Muscle of leg (tissue), 16 donors: ENCODE measurements around the gene C9. TPM values are rescaled to one million over a fixed set of nuclear protein-coding genes. Genes with fewer than 3 reads are reported as not detected.
"Not testable (repeated sequence)": the region's sequence is repeated elsewhere in the genome, so short reads cannot be mapped to it uniquely, and the experiment has no call there.

ENCODE experiments used
- DNase-seq: peaks from one replicate; pipeline ENCODE4 v3.0.0; 2013
- H3K27ac ChIP-seq: one replicate; pipeline ENCODE4 v1.5.1; 2013; ENCODE audit warnings: mild to moderate bottlenecking, low read length, control low read depth
- H3K27me3 ChIP-seq: one replicate; pipeline ENCODE4 v1.6.1; 2013; ENCODE audit warnings: low read length; ENCODE audit not compliant: control insufficient read depth, insufficient read depth
- H3K36me3 ChIP-seq: one replicate; pipeline ENCODE4 v1.6.1; 2013; ENCODE audit warnings: low read length; ENCODE audit not compliant: control insufficient read depth, insufficient read depth
- H3K4me1 ChIP-seq: one replicate; pipeline ENCODE4 v1.6.1; 2013; ENCODE audit warnings: low read length; ENCODE audit not compliant: control insufficient read depth, insufficient read depth
- H3K4me3 ChIP-seq: one replicate; pipeline ENCODE4 v1.5.1; 2013; ENCODE audit warnings: low read length, control low read depth
- H3K9me3 ChIP-seq: replicated peaks from 2 replicates; pipeline ENCODE4 v1.6.1; 2013; ENCODE audit warnings: low read depth, low read length; ENCODE audit not compliant: control insufficient read depth
- WGBS: methylation state at CpG from one replicate; pipeline ENCODE4 v1.1.5; 2013; ENCODE audit warnings: missing lambda C conversion rate; ENCODE audit not compliant: insufficient coverage; 5-methylcytosine and 5-hydroxymethylcytosine counted together
- long read RNA-seq, 11 donors: transcript quantifications; one replicate each; lab custom pipeline, GENCODE V29; 2026
- polyA plus RNA-seq, 8 donors: library from polyadenylated mRNA; unstranded; fragments of 120-200 nt; gene quantifications; one replicate each; pipeline versions ENCODE4 v1.2.1 to v1.2.3, GENCODE V29; 2013; ENCODE audit warnings: inconsistent platforms in 1 of 8, low replicate concordance in 1 of 8; ENCODE audit not compliant: insufficient read length in 8 of 8, insufficient read depth in 1 of 8
- total RNA-seq: library from RNA; stranded (reverse); fragments of 120-200 nt; gene quantifications from one replicate; pipeline ENCODE4 v1.2.4, GENCODE V29; 2013

C9 gene
- total RNA-seq (0.22 TPM), polyA plus RNA-seq (under 1 TPM; 0.20 to 0.43 (median 0.31) TPM)
- long read RNA-seq, donor 1 = 0 reads
- long read RNA-seq, donor 2 = 0 reads
- long read RNA-seq, donor 3 = 0 reads
- long read RNA-seq, donor 4 = 0 reads
- long read RNA-seq, donor 5 = 0 reads
- long read RNA-seq, donor 6 = 0 reads
- long read RNA-seq, donor 7 = 0 reads
- long read RNA-seq, donor 8 = 0 reads
- long read RNA-seq, donor 9 = 0 reads
- long read RNA-seq, donor 10 = 0 reads
- long read RNA-seq, donor 11 = 0 reads

DNA sequence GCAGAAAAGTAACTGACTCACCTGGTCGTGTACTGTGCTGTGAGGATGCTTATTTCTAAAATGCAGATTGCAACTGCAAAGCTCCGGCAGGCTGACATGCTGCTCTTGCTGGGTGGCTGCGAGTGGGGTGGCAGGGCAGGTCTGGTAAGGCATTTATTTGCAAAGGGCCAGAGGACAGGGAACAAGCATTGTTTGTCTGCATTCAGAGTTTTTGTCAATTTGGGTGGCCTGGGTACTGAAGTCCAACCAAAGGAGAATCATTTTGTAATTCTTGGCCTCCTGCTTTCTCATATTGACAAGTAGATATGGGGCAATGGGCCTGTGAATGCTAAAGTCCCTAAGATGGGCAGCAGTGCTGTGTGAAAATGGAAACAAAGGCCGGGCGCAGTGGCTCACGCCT is at the start of gene C9:
Gene C9, minus strand, starts transcription at position 129 of the 400 bp plus-strand sequence. Its CDS starts 31 bp downstream, at position 98.
- Histone ChIP-seq H3K4me1 (peaks cover 2% of the 10 kb centered on the region), H3K9me3 (no peaks in the 10 kb centered on the region), H3K27me3 (no peaks in the 10 kb centered on the region), H3K27ac (no peak within 1 kb of the TSS), H3K4me3 (no peak within 1 kb of the TSS), H3K36me3 (no peaks in the 10 kb centered on the region)
- DNase-seq = no peak
- WGBS = 50% methylated on average over 3 of the region's 6 CpGs

DNA sequence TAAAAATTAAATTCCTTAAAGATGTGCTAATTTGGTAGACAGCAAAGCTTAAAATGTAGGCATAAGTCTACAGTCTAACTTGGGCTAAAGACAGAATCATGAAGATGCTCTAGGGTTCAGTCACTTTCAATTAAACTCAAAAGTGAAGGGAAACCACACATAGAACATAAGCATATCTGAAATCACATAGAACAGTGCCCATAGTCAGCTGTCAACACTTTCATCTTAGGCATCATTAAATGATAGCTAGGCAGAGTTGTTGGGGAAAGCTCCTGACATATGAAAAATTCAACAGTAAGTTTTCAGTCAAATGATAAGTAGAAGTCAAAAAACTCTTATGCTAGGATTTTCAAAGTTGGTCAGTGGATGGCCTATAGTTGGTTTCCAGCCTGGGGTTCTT is 49.5 kb upstream of the C9 start:
- DNase-seq = no peak
- Histone ChIP-seq H3K27me3 (no peaks in the 10 kb centered on the region), H3K4me1 (no peaks in the 10 kb centered on the region), H3K36me3 (no peaks in the 10 kb centered on the region), H3K27ac (no peak overlapping the region), H3K9me3 (no peaks in the 10 kb centered on the region), H3K4me3 (no peak overlapping the region)

DNA sequence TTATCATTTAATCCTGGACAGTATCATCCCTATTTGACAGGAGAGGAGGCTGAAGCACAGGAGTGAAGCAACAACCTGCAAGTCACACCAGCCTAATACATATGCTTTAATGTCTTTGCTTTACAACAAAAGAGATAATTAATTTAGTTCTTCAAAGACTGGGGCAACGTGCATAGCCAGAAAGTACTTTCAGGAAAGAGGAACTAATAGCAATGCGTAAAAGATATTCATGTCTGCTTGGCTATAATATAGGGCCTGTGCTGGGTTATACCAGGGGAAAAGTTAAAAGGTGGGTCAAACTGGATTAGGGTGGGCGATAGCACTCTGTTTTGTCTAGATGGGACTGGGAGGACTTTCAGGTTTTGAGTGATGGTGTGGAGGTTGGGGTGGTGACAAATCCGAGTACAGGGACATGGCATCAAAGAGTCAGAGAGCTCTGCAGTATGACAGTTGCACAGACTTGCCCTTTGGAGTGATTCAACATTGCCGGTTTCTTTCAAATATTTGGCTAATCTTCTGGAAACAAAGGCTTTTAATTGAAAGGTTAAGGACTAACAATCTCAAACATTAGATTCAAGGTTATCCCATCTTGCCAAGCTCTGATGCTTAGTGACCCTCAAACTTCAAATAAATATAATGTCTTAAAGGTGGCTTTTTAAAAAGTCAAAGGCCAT is 48.6 kb upstream of the C9 start:
- H3K27ac ChIP-seq = no peak overlapping the region
- H3K4me1 ChIP-seq = no peaks in the 10 kb centered on the region
- no peak overlapping the region for H3K4me3 ChIP-seq
- WGBS = 57% methylated on average over 4 of the region's 5 CpGs
- H3K9me3 ChIP-seq = no peaks in the 10 kb centered on the region
- no peaks in the 10 kb centered on the region for H3K36me3 ChIP-seq
- no peaks in the 10 kb centered on the region for H3K27me3 ChIP-seq
- DNase-seq = no peak

DNA sequence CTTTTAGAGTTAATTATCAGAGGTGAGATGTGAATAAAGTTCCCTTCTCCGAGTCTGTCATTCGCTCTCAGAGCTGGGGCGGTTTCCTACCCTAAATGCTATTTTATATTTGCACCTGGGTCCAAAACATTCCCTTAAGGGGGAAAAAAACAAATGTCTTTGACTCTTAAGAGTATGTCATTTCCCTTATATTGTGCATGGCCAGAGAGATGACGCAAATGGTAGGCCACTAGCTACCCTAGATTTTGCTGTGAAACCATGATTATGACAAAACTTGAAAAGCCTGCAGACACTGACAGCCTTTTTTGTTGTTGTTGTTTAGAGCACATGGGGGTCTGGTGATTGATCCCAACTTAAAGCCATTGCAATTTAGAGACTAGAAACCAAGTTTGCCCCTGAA is 47.7 kb upstream of the C9 start:
- Histone ChIP-seq H3K36me3 (no peaks in the 10 kb centered on the region), H3K27me3 (no peaks in the 10 kb centered on the region), H3K27ac (no peak overlapping the region), H3K4me3 (no peak overlapping the region), H3K9me3 (no peaks in the 10 kb centered on the region), H3K4me1 (no peaks in the 10 kb centered on the region)
- WGBS = no CpG with 5 or more reads among the region's 4 CpGs
- DNase-seq = no peak

DNA sequence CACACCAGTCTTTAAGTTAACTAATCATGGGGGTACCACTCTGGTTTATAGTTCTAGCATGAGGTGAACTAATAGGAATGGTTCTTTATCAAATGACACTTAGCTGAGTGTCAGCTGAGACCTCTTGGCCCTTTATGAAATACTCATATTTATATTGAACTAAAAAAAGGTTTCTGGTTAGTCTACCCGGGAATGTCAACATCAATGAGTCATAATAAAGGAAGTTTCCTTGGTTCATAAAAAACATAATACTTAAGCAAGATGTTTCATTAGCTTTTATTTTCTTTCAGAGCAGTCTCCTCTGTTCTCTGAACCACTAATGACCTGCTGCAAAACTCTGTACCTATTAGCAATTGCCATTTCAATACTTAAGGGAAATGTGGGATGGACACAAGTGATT is 46.8 kb upstream of the C9 start:
- WGBS = no CpG with 5 or more reads among the region's 1 CpG
- Histone ChIP-seq H3K36me3 (peaks cover 2% of the 10 kb centered on the region), H3K9me3 (no peaks in the 10 kb centered on the region), H3K27me3 (no peaks in the 10 kb centered on the region), H3K4me1 (no peaks in the 10 kb centered on the region), H3K4me3 (no peak overlapping the region), H3K27ac (no peak overlapping the region)
- no peak for DNase-seq

DNA sequence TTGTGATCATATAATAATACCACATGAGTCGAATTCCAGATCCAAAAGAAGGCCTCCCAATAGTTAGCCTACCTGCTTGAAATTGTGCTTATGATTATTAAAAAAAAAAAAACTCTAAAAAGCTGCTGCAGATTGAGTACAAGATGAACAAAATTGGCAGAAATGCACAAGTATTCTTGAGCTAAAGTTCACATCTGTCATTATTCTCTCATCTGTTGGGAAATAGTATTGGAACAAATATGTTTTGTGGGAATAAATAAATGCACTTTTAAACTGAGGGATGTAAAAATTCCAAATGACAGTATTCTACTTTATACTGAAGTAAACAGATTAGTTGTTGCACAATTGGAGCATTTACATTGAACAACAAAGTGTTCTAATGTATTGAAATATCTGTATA is 44.7 kb upstream of the C9 start:
- no peaks in the 10 kb centered on the region for H3K9me3 ChIP-seq
- H3K27ac ChIP-seq = no peak overlapping the region
- WGBS = no CpG with 5 or more reads among the region's 1 CpG
- peaks cover 2% of the 10 kb centered on the region for H3K36me3 ChIP-seq
- H3K4me1 ChIP-seq = no peaks in the 10 kb centered on the region
- peak; percentile 78 for DNase-seq
- no peak overlapping the region for H3K4me3 ChIP-seq
- H3K27me3 ChIP-seq = no peaks in the 10 kb centered on the region

DNA sequence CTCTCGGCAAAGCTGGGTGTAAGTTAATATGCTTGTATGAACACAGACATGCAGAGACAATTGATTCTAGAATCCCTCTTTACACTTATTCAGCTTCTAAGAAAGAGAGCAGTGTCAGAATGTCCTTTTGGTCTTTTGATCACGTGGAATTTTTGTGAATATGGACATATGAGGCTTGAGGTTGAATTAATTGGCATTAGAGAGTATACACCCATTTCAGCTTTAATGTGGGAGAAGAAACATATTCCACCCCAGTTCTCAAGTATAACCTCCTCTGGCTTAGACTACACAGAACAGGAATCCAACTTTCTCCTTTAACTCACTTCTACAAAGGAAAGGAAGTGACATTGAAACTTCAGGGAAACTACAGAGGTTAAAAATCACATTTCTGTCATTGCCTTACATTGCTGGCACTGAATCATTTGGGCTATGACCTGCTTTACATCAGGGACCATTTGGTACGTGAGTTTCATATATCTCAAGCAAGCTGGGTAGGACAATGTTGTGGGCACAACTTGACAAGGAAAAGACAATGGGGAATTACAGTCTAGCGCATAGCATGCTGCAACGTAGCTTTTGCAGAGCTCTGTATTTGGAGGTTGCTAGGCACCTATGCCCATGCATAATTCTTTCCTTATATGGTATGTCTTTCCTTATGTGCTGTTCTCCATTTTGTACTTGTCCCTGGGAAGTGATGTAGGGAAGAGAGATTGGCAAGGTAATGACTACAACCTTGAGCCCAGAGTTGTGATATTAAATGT is 41.0 kb upstream of the C9 start:
- no CpG with 5 or more reads among the region's 5 CpGs for WGBS
- no peak for DNase-seq
- Histone ChIP-seq H3K27ac (no peak overlapping the region), H3K27me3 (no peaks in the 10 kb centered on the region), H3K9me3 (no peaks in the 10 kb centered on the region), H3K4me1 (no peaks in the 10 kb centered on the region), H3K4me3 (no peak overlapping the region), H3K36me3 (peaks cover 2% of the 10 kb centered on the region)

DNA sequence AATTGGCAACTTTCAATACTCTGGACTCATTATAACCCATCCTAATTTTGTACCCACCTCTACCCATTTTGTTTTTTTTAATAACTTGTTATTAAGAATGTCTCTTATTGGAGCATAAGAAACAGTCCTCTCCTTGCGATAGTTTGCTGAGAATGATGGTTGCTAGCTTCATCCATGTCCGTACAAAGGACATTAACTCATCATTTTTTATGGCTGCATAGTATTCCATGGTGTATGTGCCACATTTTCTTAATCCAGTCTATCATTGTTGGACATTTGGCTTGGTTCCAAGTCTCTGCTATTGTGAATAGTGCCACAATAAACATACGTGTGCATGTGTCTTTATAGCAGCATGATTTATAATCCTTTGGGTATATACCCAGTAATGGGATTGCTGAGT is 39.5 kb upstream of the C9 start:
- H3K27ac ChIP-seq, H3K4me3 ChIP-seq, H3K9me3 ChIP-seq, H3K4me1 ChIP-seq, H3K27me3 ChIP-seq, DNase-seq, H3K36me3 ChIP-seq: not testable (repeated sequence)
- WGBS = no CpG with 5 or more reads among the region's 3 CpGs

DNA sequence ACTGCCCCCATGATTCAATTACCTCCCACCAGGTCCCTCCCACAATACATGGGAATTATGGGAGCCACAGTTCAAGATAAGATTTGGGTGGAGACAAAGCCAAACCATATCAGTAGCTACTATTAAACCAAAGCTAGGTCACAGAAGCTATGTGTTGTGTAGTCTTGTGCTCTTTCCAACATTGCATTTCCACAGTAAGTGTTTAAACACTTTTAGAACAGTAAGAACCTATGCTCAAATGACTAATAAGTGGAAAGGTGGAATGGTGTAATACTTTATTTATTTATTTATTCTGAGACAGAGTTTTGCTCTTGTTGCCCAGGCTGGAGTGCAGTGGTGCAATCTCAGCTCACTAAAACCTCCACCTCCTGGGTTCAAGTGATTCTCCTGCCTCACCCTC is 37.8 kb upstream of the C9 start:
- H3K27me3 ChIP-seq, H3K4me3 ChIP-seq, DNase-seq, H3K36me3 ChIP-seq, H3K9me3 ChIP-seq, H3K27ac ChIP-seq, H3K4me1 ChIP-seq: not testable (repeated sequence)

DNA sequence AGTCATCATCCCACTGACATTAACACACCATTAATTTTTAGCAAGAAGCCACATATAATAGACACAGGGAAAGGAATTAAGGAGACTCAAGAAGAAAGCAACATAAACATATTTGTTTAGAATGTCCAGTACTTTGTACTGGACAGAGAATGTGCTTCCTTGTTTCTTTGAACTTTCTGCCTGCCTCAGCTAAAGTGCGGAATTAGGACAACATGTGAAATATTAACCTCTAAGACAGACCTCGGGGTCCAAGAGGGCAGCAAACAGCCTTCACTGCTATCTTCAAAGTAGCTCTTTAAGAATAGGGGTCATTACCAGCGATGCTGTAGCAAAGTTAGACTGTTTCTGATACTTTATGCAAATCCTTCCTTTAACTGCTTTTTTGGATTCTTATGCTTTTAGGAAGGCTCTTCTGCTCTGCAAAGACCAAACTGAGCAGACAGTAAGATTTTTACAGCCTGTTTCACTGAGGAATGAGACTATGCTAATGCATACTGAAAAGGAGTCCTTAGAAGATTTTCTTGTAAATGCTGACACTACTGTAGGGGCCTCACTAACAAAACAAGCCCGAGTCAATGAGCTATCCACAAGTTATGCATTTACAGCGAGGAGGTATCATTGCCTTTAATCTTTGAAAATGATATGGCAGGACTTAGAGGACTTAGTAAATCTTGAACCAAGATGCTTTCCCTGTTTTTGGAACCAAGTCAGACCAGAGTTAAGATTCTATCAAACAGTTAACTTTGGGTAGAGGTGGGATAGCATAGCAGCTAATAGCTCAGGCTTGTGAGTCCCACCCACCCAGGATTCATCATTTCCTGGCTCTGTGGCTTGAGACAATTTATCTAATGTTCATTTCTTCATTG is 36.7 kb upstream of the C9 start:
- H3K4me1 ChIP-seq = no peaks in the 10 kb centered on the region
- no peak for DNase-seq
- H3K36me3 ChIP-seq = peaks cover 8% of the 10 kb centered on the region
- WGBS = no CpG with 5 or more reads among the region's 5 CpGs
- no peak overlapping the region for H3K4me3 ChIP-seq
- no peaks in the 10 kb centered on the region for H3K27me3 ChIP-seq
- no peaks in the 10 kb centered on the region for H3K9me3 ChIP-seq
- no peak overlapping the region for H3K27ac ChIP-seq
